K562 (cell line): ENCODE data around the gene HDAC9. TPM values are rescaled to one million over a fixed set of nuclear protein-coding genes. Genes with fewer than 3 reads are reported as not detected.

Source experiments
- ATAC-seq: fragments of 200-7000 bp; cut with Tn5 transposase; 3 replicates; pipeline ENCODE4 v1.9.1; 2020; ENCODE audit warnings: moderate library complexity
- BruUV-seq: library from RNA; stranded (reverse); fragments of 400-500 nt; replicated peaks from 2 replicates; lab custom pipeline; 2021; lab: Mats Ljungman, UMichigan
- CTCF ChIA-PET: fragments of 300-600 bp; formaldehyde crosslinking; extraction: SDS; loops from one replicate; lab custom pipeline; 2021; ENCODE audit warnings: low intra/inter-chr PET ratio; lab: Yijun Ruan, JAX
- POLR2A ChIA-PET: fragments of 300-600, 350-650 bp; sonication (Branson Sonifier 250); formaldehyde crosslinking; extraction: SDS; loops from one replicate; lab custom pipeline; 2021; ENCODE audit warnings: antibody characterized with exemption, inconsistent platforms; lab: Yijun Ruan, JAX
- DNase-seq, 4 experiments: peaks; one replicate each; pipeline versions ENCODE4 v3.0.0 to v3.0.0-alpha.2; 2011 to 2018; ENCODE audit warnings: low spot score in 3 of 4, mixed read lengths in 3 of 4; ENCODE audit errors: extremely low read depth in 1 of 4
- FAIRE-seq: peaks from 2 replicates; lab custom pipeline; 2011; peaks lifted over from hg19 to GRCh38; lab: Jason Lieb, UNC
- H2AFZ ChIP-seq: 2 replicates; pipeline ENCODE4 v1.6.0; 2011; ENCODE audit warnings: low read depth, low read length, control low read depth, inconsistent platforms
- H3K27ac ChIP-seq: fragments of 200-600 bp; 3 replicates; pipeline ENCODE4 v1.8.0; 2011; ENCODE audit warnings: low read depth, mild to moderate bottlenecking, control low read depth, inconsistent platforms, low read length, moderate library complexity, mixed read lengths; ENCODE audit errors: extremely low read depth
- H3K27me3 ChIP-seq, 2 experiments: fragments of 300-600 bp in 1 of 2; 2 replicates in 1 of 2; 3 replicates in 1 of 2; pipeline versions ENCODE4 v1.6.0 to v1.8.0; 2011; ENCODE audit warnings: inconsistent platforms in 2 of 2, low read length in 2 of 2, mild to moderate bottlenecking in 1 of 2, mixed read lengths in 1 of 2, moderate library complexity in 1 of 2; ENCODE audit not compliant: control insufficient read depth in 2 of 2, insufficient read depth in 2 of 2
- H3K36me3 ChIP-seq: fragments of 300-600 bp; 3 replicates; pipeline ENCODE4 v1.8.0; 2011; ENCODE audit warnings: mild to moderate bottlenecking, low read length, inconsistent platforms; ENCODE audit not compliant: control insufficient read depth, insufficient read depth
- H3K4me1 ChIP-seq, 2 experiments: fragments of 200-600 bp in 1 of 2; replicated peaks in 1 of 2; 2 replicates in 1 of 2; 3 replicates in 1 of 2; pipeline versions ENCODE4 v1.5.1 to v1.8.0; 2011; ENCODE audit warnings: inconsistent platforms in 2 of 2, low read length in 2 of 2, mild to moderate bottlenecking in 1 of 2, mixed read lengths in 1 of 2, moderate library complexity in 1 of 2; ENCODE audit not compliant: control insufficient read depth in 2 of 2, insufficient read depth in 2 of 2
- H3K4me2 ChIP-seq: 2 replicates; pipeline ENCODE4 v1.6.1; 2011; ENCODE audit warnings: low read length, control low read depth, inconsistent platforms, mixed read lengths; ENCODE audit not compliant: insufficient read depth
- H3K4me3 ChIP-seq: fragments of 200-600 bp; sonication (generic), shearing (Covaris generic); 2 replicates; pipeline ENCODE4 v1.5.1; 2016; ENCODE audit warnings: control low read depth, inconsistent platforms
- H3K79me2 ChIP-seq: fragments of 200-600 bp; 3 replicates; pipeline ENCODE4 v1.8.0; 2011; ENCODE audit warnings: low read length, inconsistent platforms; ENCODE audit not compliant: control insufficient read depth, insufficient read depth
- H3K9ac ChIP-seq, 2 experiments: 2 replicates each; pipeline versions ENCODE4 v1.6.0 to v1.6.1; 2011; ENCODE audit warnings: low read depth in 2 of 2, low read length in 2 of 2, control low read depth in 1 of 2, inconsistent platforms in 1 of 2, mild to moderate bottlenecking in 1 of 2, mixed read lengths in 1 of 2; ENCODE audit not compliant: insufficient read depth in 1 of 2
- H3K9me1 ChIP-seq: one replicate; pipeline ENCODE4 v1.6.0; 2011; ENCODE audit warnings: inconsistent platforms, mild to moderate bottlenecking, low read length, moderate library complexity; ENCODE audit not compliant: control insufficient read depth, insufficient read depth
- H3K9me3 ChIP-seq: replicated peaks from 2 replicates; pipeline ENCODE4 v1.5.1; 2011; ENCODE audit warnings: low read depth, low read length, inconsistent platforms; ENCODE audit not compliant: control insufficient read depth, insufficient read depth
- H4K20me1 ChIP-seq: replicated peaks from 2 replicates; pipeline ENCODE4 v1.6.1; 2011; ENCODE audit warnings: low read length, inconsistent platforms, mixed read lengths; ENCODE audit not compliant: control insufficient read depth, insufficient read depth
- CBFB ChIP-seq: sonication (generic); formaldehyde crosslinking; IDR thresholded peaks from 2 replicates; pipeline ENCODE4 v1.4.0; 2020; ENCODE audit warnings: mild to moderate bottlenecking, missing genetic modification reagents
- CREBBP ChIP-seq: IDR thresholded peaks from one replicate; pipeline ENCODE4 v1.6.1; 2012; ENCODE audit warnings: low read depth, mild to moderate bottlenecking, control low read depth, inconsistent platforms, low read length
- ELF1 ChIP-seq: fragments of 200-800 bp; sonication (Bioruptor generic); IDR thresholded peaks from 2 replicates; pipeline ENCODE4 v1.6.1; 2016; ENCODE audit warnings: missing genetic modification characterization, missing compliant biosample characterization
- JUND ChIP-seq, 2 experiments: IDR thresholded peaks; 2 replicates in 1 of 2; 3 replicates in 1 of 2; pipeline ENCODE4 v1.6.1; 2011; ENCODE audit warnings: borderline replicate concordance in 2 of 2, low read depth in 2 of 2, low read length in 2 of 2, improper control_type of control experiment in 1 of 2, missing biosample characterization in 1 of 2, missing genetic modification characterization in 1 of 2, missing genetic modification reagents in 1 of 2
- KDM1A ChIP-seq, 2 experiments: fragments of 450-650 bp; IDR thresholded peaks; 2 replicates each; pipeline ENCODE4 v1.6.1; 2016; ENCODE audit warnings: mild to moderate bottlenecking in 2 of 2
- MBD2 ChIP-seq: sonication (generic); IDR thresholded peaks from 2 replicates; pipeline ENCODE4 v1.6.1; 2016; ENCODE audit warnings: low read depth, borderline replicate concordance
- NCOA4 ChIP-seq: fragments of 450-650 bp; IDR thresholded peaks from 2 replicates; pipeline ENCODE4 v1.6.1; 2018; ENCODE audit warnings: mild to moderate bottlenecking; ENCODE audit not compliant: partially characterized antibody
- RBM25 ChIP-seq: fragments of 200-400 bp; formaldehyde crosslinking; IDR thresholded peaks from 2 replicates; pipeline ENCODE4 v1.6.1; 2018; ENCODE audit warnings: low read length, low read depth, moderate library complexity; ENCODE audit not compliant: severe bottlenecking
- ZNF3 ChIP-seq: fragments of 250-450 bp; sonication (Bioruptor Pico); IDR thresholded peaks from 2 replicates; pipeline ENCODE4 v1.5.0; 2021; ENCODE audit warnings: mild to moderate bottlenecking, moderate library complexity
- ZNF316 ChIP-seq: fragments of 450-650 bp; IDR thresholded peaks from 2 replicates; pipeline ENCODE4 v1.6.1; 2016
- ZNF436 ChIP-seq: fragments of 250-450, 450-650 bp; sonication (Bioruptor Pico); formaldehyde crosslinking; IDR thresholded peaks from 2 replicates; pipeline ENCODE4 v1.7.0; 2020; ENCODE audit warnings: mild to moderate bottlenecking
- ZNF445 ChIP-seq: fragments of 250-450 bp; sonication (Bioruptor Pico); IDR thresholded peaks from 2 replicates; pipeline ENCODE4 v1.4.0; 2020; ENCODE audit warnings: low read depth, mild to moderate bottlenecking, moderate library complexity
- ZNF583 ChIP-seq: fragments of 250-450 bp; sonication (Bioruptor Pico); IDR thresholded peaks from 2 replicates; pipeline ENCODE4 v1.4.0; 2020
- ZNF655 ChIP-seq: fragments of 250-450 bp; sonication (Bioruptor Pico); IDR thresholded peaks from 2 replicates; pipeline ENCODE4 v1.5.0; 2021
- ZNF778 ChIP-seq: fragments of 450-650 bp; formaldehyde crosslinking; IDR thresholded peaks from 2 replicates; pipeline ENCODE4 v1.4.0; 2020; ENCODE audit warnings: mild to moderate bottlenecking, moderate library complexity
- ZZZ3 ChIP-seq: fragments of 450-650 bp; IDR thresholded peaks from 2 replicates; pipeline ENCODE4 v1.6.1; 2016; ENCODE audit warnings: antibody characterized with exemption, mild to moderate bottlenecking, moderate library complexity
- WGBS: fragments of 100-300 bp; shearing (Covaris generic); methylation state at CpG from one replicate; pipeline ENCODE4 v1.1.6; 2016; ENCODE audit warnings: low coverage, mixed read lengths; ENCODE audit not compliant: insufficient coverage; ENCODE audit errors: missing lambda C conversion rate; 5-methylcytosine and 5-hydroxymethylcytosine counted together
- in situ Hi-C: fragments of 300-500 bp; cut with MboI; formaldehyde crosslinking; loops from 4 replicates; pipeline ENCODE4 v1.15.0; 2018; ENCODE audit warnings: inconsistent platforms, mixed read lengths
- intact Hi-C: fragments of 100-400 bp; cut with micrococcal nuclease; formaldehyde crosslinking; loops from 2 replicates; pipeline ENCODE4 v1.14.2; 2022
- polyA plus RNA-seq, 8 experiments: library from polyadenylated mRNA; depleted of rRNA in 4 of 8; stranded (reverse) in 5 of 8; unstranded in 3 of 8; fragments of >200 nt; fragmentation: Nextera tagmentation in 2 of 8; fragmentation: Illumina TruSeq in 1 of 8; extraction: Ambion mirVana in 2 of 8; extraction: Trizol in 1 of 8; gene quantifications; 2 replicates each; pipeline versions ENCODE4 v1.2.1 to v1.2.3, GENCODE V29; 2011 to 2014; ENCODE audit warnings: inconsistent platforms in 1 of 8, missing spikeins in 1 of 8
- total RNA-seq, 7 experiments: library from RNA; depleted of rRNA in 6 of 7; stranded (reverse); fragments of >200 nt in 6 of 7; fragmentation: Illumina TruSeq in 2 of 7; extraction: Trizol in 2 of 7; gene quantifications; 2 replicates each; pipeline versions ENCODE4 v1.2.1 to v1.2.3, GENCODE V29; 2011 to 2021; ENCODE audit warnings: low replicate concordance in 1 of 7

The HDAC9 gene
- total and polyA plus RNA-seq, 9 of the 15 experiments (the other 6 are each of a cell fraction or from before 2014, with no cell fraction given): 0.08 to 0.91 (median 0.33) TPM

GRCh38 chr7:18473119-18473518 is 22.4 kb upstream of the HDAC9 start:
- Histone ChIP-seq H3K9me1 (no peaks in the 10 kb centered on the region), H3K27me3 (no peaks in the 10 kb centered on the region), H3K4me3 (no peak overlapping the region), H3K4me1 (no peaks in the 10 kb centered on the region), H3K27ac (no peak overlapping the region), H3K4me2 (no peak overlapping the region), H3K9ac (no peak overlapping the region), H3K79me2 (no peaks in the 10 kb centered on the region), H3K9me3 (no peaks in the 10 kb centered on the region), H3K36me3 (no peaks in the 10 kb centered on the region), H4K20me1 (no peaks in the 10 kb centered on the region), H2AFZ (no peak overlapping the region)
- no peak for FAIRE-seq
- POLR2A ChIA-PET: no interaction called here
- in situ Hi-C loops: no loop called here
- 0% methylated on average over 2 of the region's 2 CpGs for WGBS
- TF ChIP-seq CREBBP (no peak), NCOA4 (no peak), ZNF655 (CRISPR knock-in tag) (no peak), ZNF3 (no peak), CBFB (no peak)
- CTCF ChIA-PET: no interaction called here
- no peak for ATAC-seq
- DNase-seq: no peak
- no TSS peak for BruUV-seq
- intact Hi-C loops: no loop called here

DNA sequence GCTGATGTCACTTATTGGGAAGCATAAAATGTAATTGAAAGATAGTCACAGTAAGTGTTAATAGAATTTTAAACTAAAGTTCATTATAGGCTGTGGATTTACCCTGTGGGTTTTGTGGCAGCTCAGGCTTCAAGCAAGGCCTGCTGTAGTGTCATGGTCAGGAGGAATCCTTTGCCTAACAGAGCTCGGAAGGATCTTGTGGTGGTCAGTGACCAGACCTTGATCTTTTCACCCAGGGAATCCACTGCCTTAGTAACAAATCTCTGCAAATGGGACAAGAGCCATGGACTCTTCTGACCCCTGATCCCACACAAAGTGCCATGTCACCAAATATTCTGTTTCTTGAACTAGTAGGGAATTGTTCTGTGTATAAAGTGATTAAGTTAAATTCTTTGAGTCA is 20.6 kb upstream of the HDAC9 start:
- FAIRE-seq: no peak
- H3K4me3 ChIP-seq: no peak overlapping the region
- H2AFZ ChIP-seq: no peak overlapping the region
- CTCF ChIA-PET: interaction anchor here (0.5 to 0.6 kb wide), 2 partner anchors 293 to 407 kb away, joined by 3 read pairs; no protein-coding TSS in a partner anchor
- H3K9me1 ChIP-seq: no peaks in the 10 kb centered on the region
- no peaks in the 10 kb centered on the region for H3K9me3 ChIP-seq
- intact Hi-C loops (no loop called here), in situ Hi-C loops (no loop called here)
- H3K36me3 ChIP-seq: no peaks in the 10 kb centered on the region
- H3K27ac ChIP-seq: no peak overlapping the region
- H4K20me1 ChIP-seq: no peaks in the 10 kb centered on the region
- no peak for ATAC-seq
- no peak for DNase-seq
- BruUV-seq: no TSS peak
- H3K27me3 ChIP-seq: no peaks in the 10 kb centered on the region
- no peak overlapping the region for H3K4me2 ChIP-seq
- H3K4me1 ChIP-seq: no peaks in the 10 kb centered on the region
- TF ChIP-seq ZZZ3: no peak
- no peak for TF ChIP-seq ZNF778
- TF ChIP-seq MBD2: no peak
- no peak for TF ChIP-seq KDM1A (IDR thresholded peaks at IDR 0.05)
- TF ChIP-seq ZNF445 (CRISPR knock-in tag): no peak
- TF ChIP-seq ZNF316: no peak
- no peak for TF ChIP-seq JUND (IDR thresholded peaks at IDR 0.05; ENCODE audit: borderline replicate concordance, low read depth, low read length)
- no peak for TF ChIP-seq JUND (tag; IDR thresholded peaks at IDR 0.05; ENCODE audit: borderline replicate concordance, low read depth, low read length)
- no peak for TF ChIP-seq RBM25
- no peak for TF ChIP-seq ELF1 (tag)
- no peak for TF ChIP-seq ZNF436 (CRISPR knock-in tag)
- TF ChIP-seq ZNF583 (CRISPR knock-in tag): no peak
- no peak overlapping the region for H3K9ac ChIP-seq
- POLR2A ChIA-PET: interaction anchor here (0.7 kb wide), 1 partner anchor 1430 kb away, joined by 5 read pairs; no protein-coding TSS in a partner anchor
- 0% methylated on average over 1 of the region's 1 CpG for WGBS
- no peaks in the 10 kb centered on the region for H3K79me2 ChIP-seq
